ENCODE results near the gene CHCHD3.

The CHCHD3 gene

DNA sequence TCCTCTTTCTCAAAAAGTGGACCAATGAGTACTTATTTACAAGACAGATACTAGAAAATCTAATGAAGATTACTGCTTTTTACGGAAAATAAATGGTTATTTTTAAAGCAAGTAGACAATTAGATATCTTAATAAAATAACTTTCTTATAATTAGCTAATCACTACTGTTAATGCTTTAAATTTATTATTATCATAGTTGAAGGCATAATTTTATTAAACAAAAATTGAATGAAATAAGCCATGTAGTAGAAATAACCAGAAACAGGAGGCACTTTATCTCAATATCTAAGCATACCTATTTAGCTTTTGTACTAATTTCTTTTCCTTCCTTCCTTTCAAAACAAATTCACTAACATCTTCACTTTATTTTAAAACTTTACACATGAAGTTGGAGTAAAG is 134.9 kb downstream of the CHCHD3 start (continued):
- TF ChIP-seq, protein P1, sequence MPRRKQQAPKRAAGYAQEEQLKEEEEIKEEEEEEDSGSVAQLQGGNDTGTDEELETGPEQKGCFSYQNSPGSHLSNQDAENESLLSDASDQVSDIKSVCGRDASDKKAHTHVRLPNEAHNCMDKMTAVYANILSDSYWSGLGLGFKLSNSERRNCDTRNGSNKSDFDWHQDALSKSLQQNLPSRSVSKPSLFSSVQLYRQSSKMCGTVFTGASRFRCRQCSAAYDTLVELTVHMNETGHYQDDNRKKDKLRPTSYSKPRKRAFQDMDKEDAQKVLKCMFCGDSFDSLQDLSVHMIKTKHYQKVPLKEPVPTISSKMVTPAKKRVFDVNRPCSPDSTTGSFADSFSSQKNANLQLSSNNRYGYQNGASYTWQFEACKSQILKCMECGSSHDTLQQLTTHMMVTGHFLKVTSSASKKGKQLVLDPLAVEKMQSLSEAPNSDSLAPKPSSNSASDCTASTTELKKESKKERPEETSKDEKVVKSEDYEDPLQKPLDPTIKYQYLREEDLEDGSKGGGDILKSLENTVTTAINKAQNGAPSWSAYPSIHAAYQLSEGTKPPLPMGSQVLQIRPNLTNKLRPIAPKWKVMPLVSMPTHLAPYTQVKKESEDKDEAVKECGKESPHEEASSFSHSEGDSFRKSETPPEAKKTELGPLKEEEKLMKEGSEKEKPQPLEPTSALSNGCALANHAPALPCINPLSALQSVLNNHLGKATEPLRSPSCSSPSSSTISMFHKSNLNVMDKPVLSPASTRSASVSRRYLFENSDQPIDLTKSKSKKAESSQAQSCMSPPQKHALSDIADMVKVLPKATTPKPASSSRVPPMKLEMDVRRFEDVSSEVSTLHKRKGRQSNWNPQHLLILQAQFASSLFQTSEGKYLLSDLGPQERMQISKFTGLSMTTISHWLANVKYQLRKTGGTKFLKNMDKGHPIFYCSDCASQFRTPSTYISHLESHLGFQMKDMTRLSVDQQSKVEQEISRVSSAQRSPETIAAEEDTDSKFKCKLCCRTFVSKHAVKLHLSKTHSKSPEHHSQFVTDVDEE (CRISPR knock-in tag; IDR thresholded peaks at IDR 0.05): 0 out of 2 replicates have a peak, but pooled peaks have one; percentile 17
- no peak for TF ChIP-seq ESRRG (CRISPR knock-in tag; IDR thresholded peaks at IDR 0.05)
- TF ChIP-seq CSDC2 (CRISPR knock-in tag; IDR thresholded peaks at IDR 0.05): no peak
- TF ChIP-seq CREB5 (CRISPR knock-in tag; IDR thresholded peaks at IDR 0.05; ENCODE audit: low read depth): no peak
- no peak for TF ChIP-seq BACH2 (CRISPR knock-in tag; IDR thresholded peaks at IDR 0.05; ENCODE audit: borderline replicate concordance)
- TF ChIP-seq TOX (CRISPR knock-in tag; IDR thresholded peaks at IDR 0.05; ENCODE audit: borderline replicate concordance): no peak
- TF ChIP-seq, protein P2, sequence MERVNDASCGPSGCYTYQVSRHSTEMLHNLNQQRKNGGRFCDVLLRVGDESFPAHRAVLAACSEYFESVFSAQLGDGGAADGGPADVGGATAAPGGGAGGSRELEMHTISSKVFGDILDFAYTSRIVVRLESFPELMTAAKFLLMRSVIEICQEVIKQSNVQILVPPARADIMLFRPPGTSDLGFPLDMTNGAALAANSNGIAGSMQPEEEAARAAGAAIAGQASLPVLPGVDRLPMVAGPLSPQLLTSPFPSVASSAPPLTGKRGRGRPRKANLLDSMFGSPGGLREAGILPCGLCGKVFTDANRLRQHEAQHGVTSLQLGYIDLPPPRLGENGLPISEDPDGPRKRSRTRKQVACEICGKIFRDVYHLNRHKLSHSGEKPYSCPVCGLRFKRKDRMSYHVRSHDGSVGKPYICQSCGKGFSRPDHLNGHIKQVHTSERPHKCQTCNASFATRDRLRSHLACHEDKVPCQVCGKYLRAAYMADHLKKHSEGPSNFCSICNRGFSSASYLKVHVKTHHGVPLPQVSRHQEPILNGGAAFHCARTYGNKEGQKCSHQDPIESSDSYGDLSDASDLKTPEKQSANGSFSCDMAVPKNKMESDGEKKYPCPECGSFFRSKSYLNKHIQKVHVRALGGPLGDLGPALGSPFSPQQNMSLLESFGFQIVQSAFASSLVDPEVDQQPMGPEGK (CRISPR knock-in tag; IDR thresholded peaks at IDR 0.05; ENCODE audit: borderline replicate concordance): no peak
- TF ChIP-seq ZFP30 (CRISPR knock-in tag; IDR thresholded peaks at IDR 0.05): no peak

GRCh38 chr7:132944774-132945173 is 137.1 kb downstream of the CHCHD3 start:
- no peak for ATAC-seq
- TF ChIP-seq ARNTL (CRISPR knock-in tag; IDR thresholded peaks at IDR 0.05; ENCODE audit: borderline replicate concordance, low read depth): no peak

GRCh38 chr7:132943645-132944044 is 138.2 kb downstream of the CHCHD3 start:
- no peak for ATAC-seq
- TF ChIP-seq ZC3H10 (CRISPR knock-in tag; IDR thresholded peaks at IDR 0.05) (no peak), ESRRG (CRISPR knock-in tag; IDR thresholded peaks at IDR 0.05) (no peak), BACH2 (CRISPR knock-in tag; IDR thresholded peaks at IDR 0.05; ENCODE audit: borderline replicate concordance) (no peak), ZFP30 (CRISPR knock-in tag; IDR thresholded peaks at IDR 0.05) (no peak), TCF4 (CRISPR knock-in tag; IDR thresholded peaks at IDR 0.05; ENCODE audit: borderline replicate concordance) (no peak), GLIS3 (CRISPR knock-in tag; IDR thresholded peaks at IDR 0.05) (no peak), ZNF70 (CRISPR knock-in tag; IDR thresholded peaks at IDR 0.05) (no peak), CREB5 (CRISPR knock-in tag; IDR thresholded peaks at IDR 0.05; ENCODE audit: low read depth) (no peak)
- TF ChIP-seq, protein P3, sequence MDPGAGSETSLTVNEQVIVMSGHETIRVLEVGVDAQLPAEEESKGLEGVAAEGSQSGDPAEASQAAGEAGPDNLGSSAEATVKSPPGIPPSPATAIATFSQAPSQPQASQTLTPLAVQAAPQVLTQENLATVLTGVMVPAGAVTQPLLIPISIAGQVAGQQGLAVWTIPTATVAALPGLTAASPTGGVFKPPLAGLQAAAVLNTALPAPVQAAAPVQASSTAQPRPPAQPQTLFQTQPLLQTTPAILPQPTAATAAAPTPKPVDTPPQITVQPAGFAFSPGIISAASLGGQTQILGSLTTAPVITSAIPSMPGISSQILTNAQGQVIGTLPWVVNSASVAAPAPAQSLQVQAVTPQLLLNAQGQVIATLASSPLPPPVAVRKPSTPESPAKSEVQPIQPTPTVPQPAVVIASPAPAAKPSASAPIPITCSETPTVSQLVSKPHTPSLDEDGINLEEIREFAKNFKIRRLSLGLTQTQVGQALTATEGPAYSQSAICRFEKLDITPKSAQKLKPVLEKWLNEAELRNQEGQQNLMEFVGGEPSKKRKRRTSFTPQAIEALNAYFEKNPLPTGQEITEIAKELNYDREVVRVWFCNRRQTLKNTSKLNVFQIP (CRISPR knock-in tag; IDR thresholded peaks at IDR 0.05; ENCODE audit: borderline replicate concordance, low read depth): no peak
- TF ChIP-seq, protein P2 (CRISPR knock-in tag; IDR thresholded peaks at IDR 0.05; ENCODE audit: borderline replicate concordance): no peak

GRCh38 chr7:132942701-132943100 is 139.2 kb downstream of the CHCHD3 start:
- ATAC-seq: no peak
- TF ChIP-seq ZFP3 (CRISPR knock-in tag; IDR thresholded peaks at IDR 0.05): no peak
- TF ChIP-seq GLIS3 (CRISPR knock-in tag; IDR thresholded peaks at IDR 0.05): no peak
- no peak for TF ChIP-seq PPARA (CRISPR knock-in tag; IDR thresholded peaks at IDR 0.05; ENCODE audit: borderline replicate concordance)
- TF ChIP-seq RARB (CRISPR knock-in tag; IDR thresholded peaks at IDR 0.05): no peak
- no peak for TF ChIP-seq OSR1 (CRISPR knock-in tag; IDR thresholded peaks at IDR 0.05)
- TF ChIP-seq ZNF565 (CRISPR knock-in tag; conservative IDR thresholded peaks at IDR 0.05; ENCODE audit: low read depth): no peak
- TF ChIP-seq, protein P1 (CRISPR knock-in tag; IDR thresholded peaks at IDR 0.05): no peak
- TF ChIP-seq ESRRG (CRISPR knock-in tag; IDR thresholded peaks at IDR 0.05): no peak
- TF ChIP-seq CREB5 (CRISPR knock-in tag; IDR thresholded peaks at IDR 0.05; ENCODE audit: low read depth): no peak
- no peak for TF ChIP-seq TOX (CRISPR knock-in tag; IDR thresholded peaks at IDR 0.05; ENCODE audit: borderline replicate concordance)
- TF ChIP-seq ZC3H10 (CRISPR knock-in tag; IDR thresholded peaks at IDR 0.05): no peak
- TF ChIP-seq BACH2 (CRISPR knock-in tag; IDR thresholded peaks at IDR 0.05; ENCODE audit: borderline replicate concordance): no peak
- TF ChIP-seq ZFP30 (CRISPR knock-in tag; IDR thresholded peaks at IDR 0.05): no peak

Data from SK-N-SH treated with all-trans-retinoic acid at 6 μM for 48 hours (cell line).